C4-2B (cell line): Measurements from ENCODE around the gene PPARG.
"Not testable (repeated sequence)": the region's sequence is repeated elsewhere in the genome, so short reads cannot be mapped to it uniquely, and the experiment has no call there.

Experiments used
- H3K27ac ChIP-seq: fragments of 450-650 bp; 2 replicates; pipeline ENCODE4 v1.5.1; 2017
- ZFX ChIP-seq: fragments of 450-650 bp; IDR thresholded peaks from 2 replicates; pipeline ENCODE4 v1.6.1; 2017
- TF ChIP-seq, protein P1 (sequence below): fragments of 450-650 bp; conservative IDR thresholded peaks from 2 replicates; pipeline ENCODE4 v1.5.1; 2017; ENCODE audit warnings: mild to moderate bottlenecking

The PPARG gene

DNA sequence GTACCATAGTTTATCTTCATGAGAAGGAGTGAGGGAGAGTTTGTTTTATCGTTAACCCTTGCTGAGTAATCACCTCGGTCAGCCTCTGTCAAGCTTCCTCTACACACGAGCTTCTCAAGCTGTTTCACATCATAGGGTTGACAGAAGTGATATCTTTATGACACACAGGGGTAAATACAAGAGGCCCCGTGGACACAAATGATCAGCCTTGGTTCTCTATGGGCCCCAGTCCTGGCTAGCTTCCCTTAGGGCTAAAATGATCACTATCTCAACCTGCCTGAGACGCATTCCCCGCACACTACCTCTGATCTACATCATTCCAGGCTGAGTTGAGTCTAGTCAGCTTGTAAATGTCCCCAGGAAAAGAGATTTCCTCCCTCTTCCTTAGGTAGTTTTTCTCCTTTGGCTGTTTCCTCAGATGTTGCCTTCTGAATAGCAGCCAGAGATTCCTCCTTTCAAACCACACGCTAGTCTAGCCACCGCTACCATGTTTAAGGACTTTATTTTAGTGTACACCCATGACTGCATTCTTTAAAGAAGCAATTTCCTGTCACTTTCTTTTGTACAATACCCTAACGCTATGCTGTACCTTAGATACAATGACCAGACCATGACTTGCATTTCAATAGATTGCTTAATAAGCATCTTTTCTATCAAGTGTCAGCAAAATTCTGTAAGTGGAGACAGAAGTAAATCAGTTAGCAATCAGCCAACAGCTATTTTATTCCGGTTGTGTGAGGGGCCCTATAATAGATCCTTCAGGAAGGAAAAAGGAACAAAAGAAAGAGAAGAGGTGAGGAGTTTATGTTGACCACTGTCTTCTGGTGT is 35.1 kb upstream of the PPARG start:
- H3K27ac ChIP-seq = no peak overlapping the region
- TF ChIP-seq, protein P1, sequence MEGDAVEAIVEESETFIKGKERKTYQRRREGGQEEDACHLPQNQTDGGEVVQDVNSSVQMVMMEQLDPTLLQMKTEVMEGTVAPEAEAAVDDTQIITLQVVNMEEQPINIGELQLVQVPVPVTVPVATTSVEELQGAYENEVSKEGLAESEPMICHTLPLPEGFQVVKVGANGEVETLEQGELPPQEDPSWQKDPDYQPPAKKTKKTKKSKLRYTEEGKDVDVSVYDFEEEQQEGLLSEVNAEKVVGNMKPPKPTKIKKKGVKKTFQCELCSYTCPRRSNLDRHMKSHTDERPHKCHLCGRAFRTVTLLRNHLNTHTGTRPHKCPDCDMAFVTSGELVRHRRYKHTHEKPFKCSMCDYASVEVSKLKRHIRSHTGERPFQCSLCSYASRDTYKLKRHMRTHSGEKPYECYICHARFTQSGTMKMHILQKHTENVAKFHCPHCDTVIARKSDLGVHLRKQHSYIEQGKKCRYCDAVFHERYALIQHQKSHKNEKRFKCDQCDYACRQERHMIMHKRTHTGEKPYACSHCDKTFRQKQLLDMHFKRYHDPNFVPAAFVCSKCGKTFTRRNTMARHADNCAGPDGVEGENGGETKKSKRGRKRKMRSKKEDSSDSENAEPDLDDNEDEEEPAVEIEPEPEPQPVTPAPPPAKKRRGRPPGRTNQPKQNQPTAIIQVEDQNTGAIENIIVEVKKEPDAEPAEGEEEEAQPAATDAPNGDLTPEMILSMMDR = no peak
- no peak for TF ChIP-seq ZFX

DNA sequence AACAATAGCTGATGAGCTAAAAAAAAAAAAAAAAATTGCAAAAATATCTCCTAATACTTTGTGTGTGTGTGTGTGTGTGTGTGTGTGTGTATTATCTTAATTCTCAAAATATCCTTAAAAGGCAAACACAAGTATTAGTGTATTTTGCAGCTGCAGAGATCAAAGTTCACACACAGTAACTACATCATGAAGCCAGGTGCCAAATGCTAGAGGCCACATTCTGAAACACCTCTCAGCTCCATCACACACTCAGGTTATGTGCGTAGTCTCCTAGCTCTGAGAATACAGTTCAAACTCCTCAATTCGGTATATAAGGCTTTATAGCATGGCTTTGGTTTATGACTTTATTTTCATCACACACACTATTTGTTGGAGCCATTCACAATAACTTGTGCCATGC is 33.5 kb upstream of the PPARG start:
- no peak overlapping the region for H3K27ac ChIP-seq
- TF ChIP-seq, protein P1 = no peak
- no peak for TF ChIP-seq ZFX

DNA sequence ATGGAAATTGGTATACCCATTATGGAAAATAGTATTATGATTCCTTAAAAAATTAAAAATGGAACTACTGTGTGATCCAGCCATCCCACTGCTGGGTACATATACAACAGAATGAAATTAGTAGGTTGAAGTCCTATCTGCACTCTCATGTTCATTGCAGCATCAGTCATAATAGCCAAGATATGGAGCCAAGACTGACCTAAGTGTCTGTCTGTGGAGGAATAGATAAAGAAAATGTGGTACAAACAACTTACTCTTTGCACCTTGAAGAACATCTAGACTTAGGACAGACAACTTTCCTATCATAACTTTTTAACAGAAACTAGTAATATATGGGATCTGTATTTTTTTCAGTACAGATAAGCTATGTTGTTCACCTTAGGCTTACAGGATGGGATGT is 30.0 kb upstream of the PPARG start:
- no peak overlapping the region for H3K27ac ChIP-seq
- TF ChIP-seq, protein P1 = no peak

DNA sequence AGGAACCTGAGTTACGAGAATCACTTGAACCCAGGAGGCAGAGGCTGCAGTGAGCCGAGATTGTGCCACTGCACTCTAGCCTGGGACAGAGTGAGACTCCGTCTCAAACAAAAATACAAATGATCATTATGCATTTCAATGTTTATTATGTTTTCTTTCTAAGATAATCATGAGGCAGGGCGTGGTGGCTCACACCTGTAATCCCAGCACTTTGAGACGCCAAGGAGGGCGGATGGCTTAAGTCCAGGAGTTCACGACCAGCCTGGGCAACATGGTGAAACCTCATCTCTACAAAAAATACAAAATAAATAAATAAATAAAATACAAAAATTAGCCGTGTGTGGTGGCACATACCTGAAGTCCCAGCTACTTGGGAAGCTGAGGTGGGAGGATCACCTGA is 26.7 kb upstream of the PPARG start:
- not testable (repeated sequence) for H3K27ac ChIP-seq

DNA sequence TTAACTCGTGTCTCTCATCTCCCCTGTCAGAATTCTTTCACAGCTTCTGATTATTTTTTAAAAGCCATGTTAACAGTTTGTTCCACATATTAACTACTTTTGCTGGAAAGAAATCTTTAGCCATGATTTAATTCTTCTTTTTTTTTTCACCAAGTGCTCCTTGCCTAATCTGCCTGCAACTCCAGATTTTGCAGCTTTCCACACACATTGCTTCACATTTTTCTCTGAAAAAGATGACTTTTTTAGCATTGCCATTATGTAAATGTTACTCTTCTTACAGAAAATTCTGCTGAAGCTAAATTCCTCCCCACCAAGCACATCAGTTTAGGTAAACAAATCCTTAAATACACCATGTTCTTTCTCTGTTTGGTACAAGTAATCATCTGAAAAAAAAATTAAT is 23.4 kb upstream of the PPARG start:
- H3K27ac ChIP-seq = no peak overlapping the region
- TF ChIP-seq, protein P1 = no peak
- TF ChIP-seq ZFX = no peak

DNA sequence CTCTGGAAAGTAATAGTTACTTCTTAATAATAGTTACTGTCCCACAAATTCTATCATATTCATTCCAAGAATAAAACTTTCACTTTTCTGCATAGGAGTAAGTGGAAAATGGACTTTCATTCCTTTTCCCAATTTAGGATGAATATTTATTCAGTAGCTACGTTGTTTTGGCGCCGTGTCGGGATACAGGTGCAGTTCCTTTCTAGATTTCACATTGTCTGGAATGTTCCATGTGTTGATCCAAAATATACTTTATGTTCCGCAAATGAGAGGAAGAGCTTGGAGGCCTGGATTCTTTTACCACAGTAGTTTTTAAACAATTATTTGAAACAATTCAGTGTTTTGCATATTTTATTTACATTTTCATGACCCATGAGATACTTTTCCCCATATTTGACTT is 22.8 kb upstream of the PPARG start:
- TF ChIP-seq, protein P1 = no peak
- TF ChIP-seq ZFX = no peak
- no peak overlapping the region for H3K27ac ChIP-seq

DNA sequence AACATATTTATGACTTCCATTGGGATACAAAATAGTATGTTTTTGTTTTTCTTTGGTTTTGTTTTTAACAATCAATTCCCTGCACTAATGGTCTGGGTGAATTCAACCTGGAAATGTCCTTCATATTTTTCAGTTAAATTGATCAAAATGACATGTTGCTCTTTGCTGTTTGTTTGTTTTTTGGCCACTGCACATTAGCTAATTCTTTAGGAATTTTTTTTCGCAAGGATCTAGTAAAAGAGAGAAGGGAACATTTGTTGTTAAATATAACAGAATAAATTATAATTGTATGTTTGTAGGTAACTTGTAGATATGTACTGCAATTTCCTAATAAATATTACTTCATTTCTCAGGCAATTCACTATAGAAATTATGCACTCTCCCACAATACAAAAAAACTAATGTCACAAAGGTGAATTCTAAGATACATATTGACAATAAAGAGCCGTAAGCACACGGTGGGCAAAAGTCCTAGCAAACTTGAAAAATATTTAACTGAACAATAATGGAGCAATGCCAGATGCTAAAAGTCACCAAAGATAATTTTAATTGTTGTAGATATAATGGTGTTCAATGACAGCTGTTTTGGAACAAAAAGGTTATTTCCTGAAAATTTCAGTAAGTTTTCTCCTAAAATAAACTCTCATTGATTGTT is 21.4 kb upstream of the PPARG start:
- TF ChIP-seq, protein P1 = no peak
- no peak for TF ChIP-seq ZFX
- H3K27ac ChIP-seq = no peak overlapping the region
